ENCODE measurements around the gene KIRREL2.
"Not testable (repeated sequence)": the region's sequence is repeated elsewhere in the genome, so short reads cannot be mapped to it uniquely, and the experiment has no call there.

The KIRREL2 gene

GRCh38 chr19:35897706-35898451, 41.2 kb downstream of the KIRREL2 start:
- no peak for DNase-seq (ENCODE audit: low read depth, low spot score)

GRCh38 chr19:35898499-35898809, 41.7 kb downstream of the KIRREL2 start:
- DNase-seq (ENCODE audit: low read depth, low spot score) = no peak

- no peak for DNase-seq (ENCODE audit: low read depth, low spot score)
Measured at GRCh38 chr19:35899547-35900214, 43.0 kb downstream of the KIRREL2 start.

GRCh38 chr19:35901055-35901644, 44.4 kb downstream of the KIRREL2 start:
- DNase-seq (ENCODE audit: low read depth, low spot score) = no peak

GRCh38 chr19:35901854-35902661, 45.3 kb downstream of the KIRREL2 start, which contains the start of gene HCST:
TSS of gene HCST (plus strand) at chr19:35902529. CDS start at chr19:35902594, 65 bp downstream.
- no peak for DNase-seq (ENCODE audit: low read depth, low spot score)

- DNase-seq (ENCODE audit: low read depth, low spot score) = no peak
Measured at GRCh38 chr19:35902870-35903475, 46.3 kb downstream of the KIRREL2 start.

GRCh38 chr19:35903550-35904179, 47.0 kb downstream of the KIRREL2 start:
- no peak for DNase-seq (ENCODE audit: low read depth, low spot score)

GRCh38 chr19:35904311-35905068, 47.8 kb downstream of the KIRREL2 start:
- no peak for DNase-seq (ENCODE audit: low read depth, low spot score)

- DNase-seq (ENCODE audit: low read depth, low spot score) = no peak
Measured at GRCh38 chr19:35905178-35905727, 48.5 kb downstream of the KIRREL2 start.

- no peak for DNase-seq (ENCODE audit: low read depth, low spot score)
Measured at GRCh38 chr19:35907377-35907745, 50.6 kb downstream of the KIRREL2 start.

GRCh38 chr19:35908010-35908441, 51.3 kb downstream of the KIRREL2 start, which contains the start of gene TYROBP:
TSS of gene TYROBP (minus strand) at chr19:35908295. CDS start at chr19:35908228, 67 bp downstream.
- no peak for DNase-seq (ENCODE audit: low read depth, low spot score)

- DNase-seq (ENCODE audit: low read depth, low spot score) = no peak
Measured at GRCh38 chr19:35908973-35909683, 52.4 kb downstream of the KIRREL2 start.

- DNase-seq (ENCODE audit: low read depth, low spot score) = no peak
Measured at GRCh38 chr19:35909684-35910035, 52.9 kb downstream of the KIRREL2 start.

- not testable (repeated sequence) for DNase-seq (ENCODE audit: low read depth, low spot score)
Measured at GRCh38 chr19:35910355-35910754, 53.6 kb downstream of the KIRREL2 start.

GRCh38 chr19:35911173-35911572, 54.5 kb downstream of the KIRREL2 start:
- DNase-seq (ENCODE audit: low read depth, low spot score) = no peak

GRCh38 chr19:35911790-35912189, 55.1 kb downstream of the KIRREL2 start:
- DNase-seq (ENCODE audit: low read depth, low spot score) = no peak

GRCh38 chr19:35913589-35913988, 56.9 kb downstream of the KIRREL2 start:
- no peak for DNase-seq (ENCODE audit: low read depth, low spot score)

GRCh38 chr19:35915443-35915842, 58.7 kb downstream of the KIRREL2 start:
- DNase-seq (ENCODE audit: low read depth, low spot score) = no peak

Measured in brain pericyte (primary cell).